ENCODE results near the gene EFCAB9. TPM values are rescaled to one million over a fixed set of nuclear protein-coding genes. Genes with fewer than 3 reads are reported as not detected.

EFCAB9 gene
- total RNA-seq, 2 experiments from 2014 or later = not detected

DNA sequence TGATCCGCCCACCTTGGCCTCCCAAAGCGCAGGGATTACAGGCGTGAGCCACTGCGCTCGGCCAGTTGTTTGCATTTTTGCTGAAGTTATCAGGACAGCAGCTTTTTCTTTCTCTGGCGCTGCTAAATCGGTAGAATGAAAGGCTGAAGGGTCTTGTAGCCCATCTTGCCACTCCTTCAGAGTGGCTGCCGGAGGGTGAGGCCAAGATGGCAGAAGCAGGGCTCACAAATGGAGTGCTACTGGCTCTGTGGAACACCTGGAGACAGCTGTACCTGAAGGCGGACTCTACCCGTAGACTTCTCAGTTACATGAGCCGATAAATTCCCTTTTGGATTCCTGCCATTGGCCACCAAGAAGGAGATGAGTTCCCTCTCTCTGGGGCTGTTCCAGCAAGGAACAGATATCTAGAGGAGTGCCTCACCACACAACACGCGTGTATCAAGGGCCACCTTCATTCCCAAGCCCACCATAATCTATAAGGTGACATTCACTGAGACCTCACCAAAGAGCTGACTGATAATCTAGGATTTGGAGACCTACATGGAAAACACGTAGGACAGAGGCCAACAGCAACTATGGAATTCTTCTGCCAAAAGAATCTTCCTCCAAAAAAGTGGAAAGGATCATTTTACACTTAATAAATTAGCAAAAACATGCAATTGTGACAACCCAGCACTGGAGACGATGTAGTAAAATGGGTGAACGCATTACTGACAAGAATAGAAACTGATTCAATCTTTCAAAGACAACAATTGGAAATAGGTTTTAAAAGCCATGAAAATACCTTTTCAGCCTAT lies 27.7 kb upstream of the EFCAB9 start:
- Histone ChIP-seq H2AFZ (ENCODE audit: low read length) (no peak overlapping the region), H3K4me1 (ENCODE audit: insufficient read depth, low read length, poor library complexity, severe bottlenecking) (peaks cover 13% of the 10 kb centered on the region), H3K4me3 (ENCODE audit: low read depth, low read length, poor library complexity, severe bottlenecking) (no peak overlapping the region), H3K4me2 (ENCODE audit: low read length) (no peak overlapping the region), H4K20me1 (ENCODE audit: insufficient read depth, low read length) (no peaks in the 10 kb centered on the region), H3K79me2 (ENCODE audit: insufficient read depth, low read depth, low read length) (0 out of 2 replicates have a peak, but pooled peaks cover 4% of the 10 kb centered on the region), H3K9me3 (ENCODE audit: low read length) (no peaks in the 10 kb centered on the region), H3K36me3 (ENCODE audit: insufficient read depth, low read length) (no peaks in the 10 kb centered on the region), H3K27ac (ENCODE audit: low read depth, low read length, poor library complexity, severe bottlenecking) (no peak overlapping the region), H3K9me2 (ENCODE audit: insufficient read depth, low read length) (no peaks in the 10 kb centered on the region)
- ChIA-PET CTCF (ENCODE audit: unreplicated experiment) (interaction anchor here (0.5 kb wide), 1 partner anchor 12 kb away, joined by 3 read pairs; no protein-coding TSS in a partner anchor), POLR2A (interaction anchor here (0.6 to 1.1 kb wide), 3 partner anchors 8 to 1727 kb away, joined by 3 read pairs; no protein-coding TSS in a partner anchor)
- TF ChIP-seq, protein P1, sequence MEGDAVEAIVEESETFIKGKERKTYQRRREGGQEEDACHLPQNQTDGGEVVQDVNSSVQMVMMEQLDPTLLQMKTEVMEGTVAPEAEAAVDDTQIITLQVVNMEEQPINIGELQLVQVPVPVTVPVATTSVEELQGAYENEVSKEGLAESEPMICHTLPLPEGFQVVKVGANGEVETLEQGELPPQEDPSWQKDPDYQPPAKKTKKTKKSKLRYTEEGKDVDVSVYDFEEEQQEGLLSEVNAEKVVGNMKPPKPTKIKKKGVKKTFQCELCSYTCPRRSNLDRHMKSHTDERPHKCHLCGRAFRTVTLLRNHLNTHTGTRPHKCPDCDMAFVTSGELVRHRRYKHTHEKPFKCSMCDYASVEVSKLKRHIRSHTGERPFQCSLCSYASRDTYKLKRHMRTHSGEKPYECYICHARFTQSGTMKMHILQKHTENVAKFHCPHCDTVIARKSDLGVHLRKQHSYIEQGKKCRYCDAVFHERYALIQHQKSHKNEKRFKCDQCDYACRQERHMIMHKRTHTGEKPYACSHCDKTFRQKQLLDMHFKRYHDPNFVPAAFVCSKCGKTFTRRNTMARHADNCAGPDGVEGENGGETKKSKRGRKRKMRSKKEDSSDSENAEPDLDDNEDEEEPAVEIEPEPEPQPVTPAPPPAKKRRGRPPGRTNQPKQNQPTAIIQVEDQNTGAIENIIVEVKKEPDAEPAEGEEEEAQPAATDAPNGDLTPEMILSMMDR (conservative IDR thresholded peaks at IDR 0.05; ENCODE audit: low read length) = no peak
- no peak for TF ChIP-seq EZH2phosphoT487 (IDR thresholded peaks at IDR 0.05; ENCODE audit: borderline replicate concordance, low read depth, low read length)
- intact Hi-C loops (cut with micrococcal nuclease; ENCODE audit: unreplicated experiment) = no loop called here
- DNase-seq (ENCODE audit: low spot score) = no peak
- no TSS peak for BruUV-seq (replicated peaks)

DNA sequence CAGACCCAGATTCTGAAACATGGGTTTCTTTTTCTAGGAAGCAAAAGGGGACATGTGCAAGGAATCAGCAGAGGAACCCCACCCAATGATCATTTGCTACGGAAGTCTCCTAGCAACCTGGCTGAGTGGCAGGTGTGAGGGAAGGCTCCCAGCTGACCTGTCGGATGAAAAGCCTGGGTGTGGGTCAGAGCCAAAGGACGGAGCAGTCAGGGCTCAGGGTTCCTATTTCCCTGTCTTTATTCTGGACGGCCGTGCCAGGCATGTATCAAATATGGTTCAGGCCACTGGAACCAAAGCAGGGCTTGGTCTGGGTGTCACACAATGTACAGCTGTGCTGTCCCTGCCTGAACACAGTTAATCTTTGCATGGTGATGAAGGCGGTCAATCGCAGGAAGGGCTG lies 26.1 kb upstream of the EFCAB9 start:
- Histone ChIP-seq H3K79me2 (ENCODE audit: insufficient read depth, low read depth, low read length) (0 out of 2 replicates have a peak, but pooled peaks cover 4% of the 10 kb centered on the region), H3K4me1 (ENCODE audit: insufficient read depth, low read length, poor library complexity, severe bottlenecking) (peaks cover 13% of the 10 kb centered on the region), H4K20me1 (ENCODE audit: insufficient read depth, low read length) (no peaks in the 10 kb centered on the region), H3K9me2 (ENCODE audit: insufficient read depth, low read length) (no peaks in the 10 kb centered on the region), H2AFZ (ENCODE audit: low read length) (no peak overlapping the region), H3K27ac (ENCODE audit: low read depth, low read length, poor library complexity, severe bottlenecking) (no peak overlapping the region), H3K4me3 (ENCODE audit: low read depth, low read length, poor library complexity, severe bottlenecking) (no peak overlapping the region), H3K4me2 (ENCODE audit: low read length) (no peak overlapping the region), H3K36me3 (ENCODE audit: insufficient read depth, low read length) (no peaks in the 10 kb centered on the region; the same call in 1 of the 2 replicates), H3K9me3 (ENCODE audit: low read length) (no peaks in the 10 kb centered on the region)
- TF ChIP-seq EZH2phosphoT487 (IDR thresholded peaks at IDR 0.05; ENCODE audit: borderline replicate concordance, low read depth, low read length) = no peak
- TF ChIP-seq, protein P1 (conservative IDR thresholded peaks at IDR 0.05; ENCODE audit: low read length) = no peak
- BruUV-seq (replicated peaks) = no TSS peak
- intact Hi-C loops (cut with micrococcal nuclease; ENCODE audit: unreplicated experiment) = no loop called here
- ChIA-PET CTCF (ENCODE audit: unreplicated experiment) (no interaction called here), POLR2A (interaction anchor here (1.0 kb wide), 1 partner anchor 12 kb away, joined by 3 read pairs; no protein-coding TSS in a partner anchor)
- DNase-seq (ENCODE audit: low spot score) = no peak

DNA sequence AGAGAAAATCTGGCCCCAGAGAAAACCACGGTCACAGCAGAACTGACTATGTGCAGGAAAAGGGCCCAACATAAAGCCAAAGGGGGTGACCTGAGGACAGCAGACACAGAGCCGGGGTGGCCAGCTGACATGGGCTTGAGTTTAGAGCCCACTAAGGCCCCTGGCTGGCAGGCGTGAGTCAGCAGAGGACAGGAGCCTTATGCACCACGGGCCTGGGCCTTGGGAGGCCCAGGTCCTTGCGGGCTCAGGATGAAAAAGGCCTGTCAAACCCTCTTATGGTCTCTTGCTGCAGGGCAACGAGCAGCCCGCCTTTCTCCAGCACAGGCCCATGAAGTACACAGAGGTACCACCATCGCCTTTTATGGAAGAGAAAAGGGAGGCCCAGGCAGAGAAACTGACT lies 25.7 kb upstream of the EFCAB9 start:
- no peak overlapping the region for H3K27ac ChIP-seq (ENCODE audit: low read depth, low read length, poor library complexity, severe bottlenecking)
- H3K79me2 ChIP-seq (ENCODE audit: insufficient read depth, low read depth, low read length) = peaks cover 8% of the 10 kb centered on the region; the same call in 1 of the 2 replicates

More for the DNA sequence above, 25.7 kb upstream of the EFCAB9 start:
- BruUV-seq (replicated peaks) = no TSS peak
- no peaks in the 10 kb centered on the region for H3K9me2 ChIP-seq (ENCODE audit: insufficient read depth, low read length)
- CTCF ChIA-PET (ENCODE audit: unreplicated experiment) = no interaction called here
- TF ChIP-seq, protein P1 (conservative IDR thresholded peaks at IDR 0.05; ENCODE audit: low read length) = no peak
- no peak for TF ChIP-seq EZH2phosphoT487 (IDR thresholded peaks at IDR 0.05; ENCODE audit: borderline replicate concordance, low read depth, low read length)
- no peaks in the 10 kb centered on the region for H3K9me3 ChIP-seq (ENCODE audit: low read length)
- no peak for DNase-seq (ENCODE audit: low spot score)
- peaks cover 17% of the 10 kb centered on the region for H3K4me1 ChIP-seq (ENCODE audit: insufficient read depth, low read length, poor library complexity, severe bottlenecking)
- H2AFZ ChIP-seq (ENCODE audit: low read length) = no peak overlapping the region
- no peak overlapping the region for H3K4me3 ChIP-seq (ENCODE audit: low read depth, low read length, poor library complexity, severe bottlenecking)
- intact Hi-C loops (cut with micrococcal nuclease; ENCODE audit: unreplicated experiment) = no loop called here
- H4K20me1 ChIP-seq (ENCODE audit: insufficient read depth, low read length) = no peaks in the 10 kb centered on the region
- no peaks in the 10 kb centered on the region; the same call in 1 of the 2 replicates for H3K36me3 ChIP-seq (ENCODE audit: insufficient read depth, low read length)
- no peak overlapping the region for H3K4me2 ChIP-seq (ENCODE audit: low read length)
- POLR2A ChIA-PET = interaction anchor here (1.0 kb wide), 1 partner anchor 12 kb away, joined by 3 read pairs; no protein-coding TSS in a partner anchor

Measured in OCI-LY7 (cell line).